Epithelial cell of esophagus (primary cell): Measurements from ENCODE around the gene C19orf33.
"Not testable (repeated sequence)": the region's sequence is repeated elsewhere in the genome, so short reads cannot be mapped to it uniquely, and the experiment has no call there.

Source experiments
- DNase-seq: peaks from one replicate; pipeline ENCODE4 v3.0.0; 2010; ENCODE audit warnings: low read depth
- H3K4me3 ChIP-seq: 2 replicates; pipeline ENCODE4 v1.5.1; 2011; ENCODE audit warnings: mild to moderate bottlenecking, low read length, control low read depth
- CTCF ChIP-seq: IDR thresholded peaks from 2 replicates; pipeline ENCODE4 v1.5.1; 2011; ENCODE audit warnings: low read depth, mild to moderate bottlenecking, low read length, control low read depth, inconsistent platforms; ENCODE audit not compliant: insufficient read depth; ENCODE audit errors: missing control alignments

Gene C19orf33

DNA sequence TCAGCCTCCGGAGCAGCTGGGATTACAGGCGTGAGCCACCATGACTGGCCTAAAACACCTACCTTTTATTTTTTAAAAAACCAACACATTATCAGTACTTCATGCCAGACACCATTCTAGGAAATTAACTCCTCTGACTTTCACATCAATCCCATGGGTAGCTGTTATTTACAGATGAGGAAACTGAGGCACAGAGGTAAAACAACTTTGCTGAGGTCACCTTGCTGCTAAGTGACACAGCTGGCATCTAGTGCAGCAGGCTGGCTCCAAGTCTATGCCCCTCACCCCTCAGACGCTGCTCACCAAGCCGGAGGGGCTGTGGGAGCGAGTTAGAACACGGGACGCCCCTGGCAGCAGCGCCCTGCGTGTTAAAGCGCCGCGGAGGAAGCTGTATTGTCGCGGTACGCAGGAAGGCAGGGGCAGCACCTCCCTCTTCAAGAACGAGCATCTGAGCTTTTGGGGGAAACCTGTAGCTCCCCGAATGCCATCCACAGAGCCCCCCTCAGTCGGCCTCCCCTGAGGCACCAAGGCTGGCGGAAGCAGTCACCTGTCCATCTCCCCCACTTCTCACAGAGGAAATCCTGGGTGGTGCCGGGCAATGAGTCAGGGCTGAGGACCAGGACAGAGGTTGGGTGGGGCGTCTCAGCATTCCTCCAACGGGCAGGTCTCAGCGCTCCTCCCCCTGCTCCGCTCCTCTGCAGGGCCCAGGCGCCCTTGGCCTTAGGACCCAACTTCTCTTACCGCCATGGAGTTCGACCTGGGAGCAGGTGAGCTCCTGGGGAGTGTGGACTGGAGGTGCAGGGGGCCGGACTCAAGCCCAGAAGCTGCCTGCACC is at the start of gene C19orf33:
Gene C19orf33, plus strand, starts transcription at position 735 of the 835 bp plus-strand sequence. Its CDS starts 11 bp downstream, at position 746.
- H3K4me3 ChIP-seq = peak within 1 kb of the TSS; percentile 81

GRCh38 chr19:38255383-38256014 is 48.6 kb upstream of the C19orf33 start:
- no peak for TF ChIP-seq CTCF
- DNase-seq = no peak
- peak overlapping the region; percentile 33 for H3K4me3 ChIP-seq

More for the DNA sequence above, at the start of gene C19orf33:
- no peak for TF ChIP-seq CTCF
- DNase-seq = peak; percentile 94

DNA sequence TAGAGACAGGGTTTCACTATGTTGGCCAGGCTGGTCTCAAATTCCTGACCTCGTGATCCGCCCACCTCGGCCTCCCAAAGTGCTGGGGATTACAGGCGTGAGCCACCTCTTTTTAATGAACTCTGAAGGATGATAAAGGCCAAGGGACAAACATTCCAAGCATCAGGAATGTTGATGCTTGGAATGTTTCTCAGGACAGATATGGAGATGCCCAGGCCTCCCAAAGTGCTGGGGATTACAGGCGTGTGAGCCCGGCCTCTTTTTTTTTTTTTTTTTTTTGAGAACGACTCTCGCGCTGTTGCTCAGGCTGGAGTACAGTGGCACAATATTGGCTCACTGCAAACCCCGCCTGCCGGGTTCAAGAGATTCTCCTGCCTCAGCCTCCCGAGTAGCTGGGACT is 42.1 kb upstream of the C19orf33 start:
- not testable (repeated sequence) for H3K4me3 ChIP-seq

DNA sequence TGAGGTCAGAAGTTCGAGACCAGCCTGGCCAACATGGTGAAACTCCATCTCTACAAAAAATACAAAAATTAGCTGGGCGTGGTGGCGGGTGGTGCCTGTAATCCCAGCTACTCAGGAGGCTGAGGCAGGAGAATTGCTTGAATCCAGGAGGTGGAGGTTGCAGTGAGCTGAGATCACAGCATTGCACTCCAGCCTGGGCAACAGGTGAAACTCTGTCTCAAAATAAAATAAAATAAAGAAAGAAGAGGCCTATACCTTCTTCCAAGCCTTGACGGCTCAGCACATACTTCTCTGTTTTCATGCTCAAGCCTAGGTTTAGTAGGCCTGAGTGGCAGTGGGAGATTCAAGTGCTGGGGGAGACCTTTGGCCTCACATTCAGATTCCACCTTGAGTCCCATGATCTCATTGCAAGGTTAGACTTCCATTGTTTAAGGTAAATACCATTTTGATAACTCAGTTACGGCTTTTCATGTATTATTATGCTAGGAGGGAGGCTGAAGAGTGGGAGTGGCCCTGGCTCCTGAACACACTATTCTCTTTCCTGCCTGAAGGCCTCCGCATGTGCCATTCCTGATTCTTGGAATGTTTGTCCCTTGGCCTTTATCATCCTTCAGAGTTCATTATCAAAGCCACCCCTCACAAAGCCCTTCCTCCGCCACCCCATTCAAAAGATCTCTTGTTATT is 41.3 kb upstream of the C19orf33 start:
- no peak overlapping the region for H3K4me3 ChIP-seq
- TF ChIP-seq CTCF = no peak
- DNase-seq = no peak

More for the DNA sequence above, 42.1 kb upstream of the C19orf33 start:
- not testable (repeated sequence) for DNase-seq

GRCh38 chr19:38263689-38264485 is 40.2 kb upstream of the C19orf33 start:
- TF ChIP-seq CTCF = no peak
- peak overlapping the region; percentile 99 for H3K4me3 ChIP-seq
- DNase-seq = peak; percentile 97

DNA sequence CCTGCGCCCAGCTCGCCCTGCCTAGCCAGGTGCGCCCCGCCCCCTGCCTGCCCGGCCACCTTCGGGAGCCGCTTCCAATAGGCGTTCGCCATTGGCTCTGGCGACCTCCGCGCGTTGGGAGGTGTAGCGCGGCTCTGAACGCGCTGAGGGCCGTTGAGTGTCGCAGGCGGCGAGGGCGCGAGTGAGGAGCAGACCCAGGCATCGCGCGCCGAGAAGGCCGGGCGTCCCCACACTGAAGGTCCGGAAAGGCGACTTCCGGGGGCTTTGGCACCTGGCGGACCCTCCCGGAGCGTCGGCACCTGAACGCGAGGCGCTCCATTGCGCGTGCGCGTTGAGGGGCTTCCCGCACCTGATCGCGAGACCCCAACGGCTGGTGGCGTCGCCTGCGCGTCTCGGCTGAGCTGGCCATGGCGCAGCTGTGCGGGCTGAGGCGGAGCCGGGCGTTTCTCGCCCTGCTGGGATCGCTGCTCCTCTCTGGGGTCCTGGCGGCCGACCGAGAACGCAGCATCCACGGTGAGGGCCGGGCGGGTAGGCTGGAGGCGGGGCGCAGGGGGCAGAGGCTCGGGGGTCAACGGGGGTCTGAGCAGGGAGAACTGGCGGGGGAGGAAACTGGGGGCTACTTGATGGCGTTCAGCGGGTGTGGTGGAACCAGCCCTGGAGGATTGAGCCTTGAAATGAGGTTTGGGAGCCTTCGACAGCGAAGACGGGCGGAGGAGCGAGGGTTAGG is 39.4 kb upstream of the C19orf33 start, which contains the start of gene SPINT2:
Gene SPINT2, plus strand, starts transcription at position 88 of the 727 bp plus-strand sequence. Its CDS starts 320 bp downstream, at position 408.
- no peak for DNase-seq

More for the DNA sequence above, 39.4 kb upstream of the C19orf33 start, which contains the start of gene SPINT2:
- no peak for TF ChIP-seq CTCF
- H3K4me3 ChIP-seq = peak within 1 kb of the TSS; percentile 99
